Kidney glomerular epithelial cell (primary cell): ENCODE results near the gene CACNG4.
"Not testable (repeated sequence)": the region's sequence is repeated elsewhere in the genome, so short reads cannot be mapped to it uniquely, and the experiment has no call there.

Experiments used
- DNase-seq: peaks from one replicate; lab custom pipeline; 2025; lab: John Stamatoyannopoulos, UW

Gene CACNG4

DNA sequence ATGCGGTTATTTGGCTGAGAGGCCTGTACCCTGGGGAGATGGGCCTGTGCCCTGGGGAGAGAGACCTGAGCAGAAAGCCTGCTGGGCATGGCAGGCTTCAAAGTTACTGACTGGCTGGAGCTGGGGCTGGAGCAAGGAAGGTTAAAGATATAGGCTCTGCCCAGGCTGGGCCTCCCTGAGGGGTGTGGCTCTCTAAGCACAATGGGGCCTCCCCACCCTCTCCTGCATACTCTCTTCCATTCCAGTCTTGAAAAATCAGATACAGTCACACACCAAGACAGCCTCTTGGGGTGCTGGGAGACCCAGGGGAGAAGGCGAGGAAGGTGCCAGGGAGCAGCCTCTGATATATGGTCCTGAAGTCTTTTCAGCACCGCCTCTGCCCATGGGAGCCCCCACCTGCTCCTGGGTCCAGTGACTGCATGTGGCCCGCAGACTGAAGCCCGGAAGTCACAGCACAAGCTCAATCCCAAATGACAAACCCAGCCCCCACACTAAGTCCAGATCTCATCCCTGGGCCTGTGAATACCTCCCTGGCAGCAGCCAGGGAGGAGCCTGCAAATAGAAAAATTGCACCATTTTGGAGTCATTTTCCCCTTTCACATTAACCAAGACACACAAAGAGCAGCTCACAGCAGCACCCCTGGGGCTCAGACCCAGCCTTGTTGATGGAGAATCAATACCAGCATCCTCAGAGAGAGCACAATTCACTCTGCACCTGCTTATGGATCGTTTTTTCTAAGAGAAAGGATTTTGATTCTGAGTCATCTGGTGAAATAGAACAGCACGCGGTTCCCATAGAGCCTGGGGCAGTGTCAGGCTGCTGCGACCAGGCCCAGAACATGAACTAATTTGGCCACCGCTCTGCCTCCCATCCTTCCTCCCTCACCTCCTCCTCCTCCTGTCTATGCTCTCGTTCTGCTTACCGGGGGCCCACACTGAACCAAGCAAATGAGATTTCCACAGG is 54.2 kb downstream of the CACNG4 start:
- DNase-seq, result no peak

- DNase-seq, result no peak
These were observed 55.3 kb downstream of the CACNG4 start for GRCh38 chr17:67019809-67020208.

GRCh38 chr17:67020293-67020766 is 55.8 kb downstream of the CACNG4 start:
- DNase-seq, result no peak

DNA sequence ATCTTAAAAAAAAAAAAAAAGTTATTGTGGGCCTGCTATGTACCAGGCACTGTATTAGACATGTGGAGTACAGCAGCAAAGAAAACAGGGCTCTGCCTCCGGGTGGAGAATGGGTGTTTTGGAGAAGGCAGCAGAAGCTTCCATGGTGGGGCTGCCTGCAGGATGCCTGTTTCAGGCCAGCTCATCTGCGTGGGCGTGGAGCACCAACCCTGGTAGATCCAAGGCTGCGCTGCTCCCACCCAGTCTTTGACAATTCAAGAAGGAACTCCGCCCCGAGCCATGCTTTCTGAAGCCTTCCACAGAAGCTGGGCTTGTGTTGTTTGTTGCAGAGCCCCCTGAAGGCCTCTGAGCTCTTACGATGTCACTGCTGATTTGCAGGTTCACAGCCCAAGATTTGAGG is 56.7 kb downstream of the CACNG4 start:
- DNase-seq, result no peak

DNA sequence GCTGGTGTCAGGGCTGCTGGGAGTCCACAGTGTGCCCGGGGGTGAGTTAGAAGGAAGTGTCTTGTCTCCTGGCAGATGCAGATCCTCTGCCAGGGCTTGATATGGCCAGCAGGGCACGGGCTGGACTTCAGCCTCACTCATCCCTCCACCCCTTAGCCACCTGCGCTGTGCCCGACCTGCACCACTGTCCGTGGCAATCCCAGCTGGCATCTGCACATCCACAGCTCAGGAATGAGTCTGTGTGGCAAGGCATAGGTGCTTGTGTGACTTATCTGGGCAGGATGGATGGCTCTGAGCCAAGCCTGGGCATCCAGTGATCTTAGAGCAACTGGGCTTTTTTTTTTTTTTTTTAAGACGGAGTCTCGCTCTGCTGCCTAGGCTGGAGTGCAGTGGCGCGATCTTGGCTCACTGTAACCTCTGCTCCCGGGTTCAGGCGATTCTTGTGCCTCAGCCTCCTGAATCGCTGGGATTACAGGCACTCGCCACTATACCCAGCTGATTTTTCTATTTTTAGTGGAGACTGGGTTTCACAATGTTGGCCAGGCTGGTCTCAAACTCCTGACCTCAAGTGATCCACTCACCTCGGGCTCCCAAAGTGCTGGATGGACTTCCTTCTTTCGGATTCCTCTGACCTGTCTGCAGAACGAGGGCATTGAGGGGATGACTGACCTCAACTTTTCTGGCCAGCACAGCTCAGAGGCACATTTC is 57.4 kb downstream of the CACNG4 start:
- DNase-seq, result no peak

GRCh38 chr17:67022451-67022810 is 57.9 kb downstream of the CACNG4 start:
- DNase-seq, result no peak

- DNase-seq, result no peak
These were observed 60.2 kb downstream of the CACNG4 start for GRCh38 chr17:67024736-67025135.

GRCh38 chr17:67025216-67025792 is 60.8 kb downstream of the CACNG4 start:
- no peak for DNase-seq

- no peak for DNase-seq
These were observed 61.8 kb downstream of the CACNG4 start for GRCh38 chr17:67026341-67026740.

DNA sequence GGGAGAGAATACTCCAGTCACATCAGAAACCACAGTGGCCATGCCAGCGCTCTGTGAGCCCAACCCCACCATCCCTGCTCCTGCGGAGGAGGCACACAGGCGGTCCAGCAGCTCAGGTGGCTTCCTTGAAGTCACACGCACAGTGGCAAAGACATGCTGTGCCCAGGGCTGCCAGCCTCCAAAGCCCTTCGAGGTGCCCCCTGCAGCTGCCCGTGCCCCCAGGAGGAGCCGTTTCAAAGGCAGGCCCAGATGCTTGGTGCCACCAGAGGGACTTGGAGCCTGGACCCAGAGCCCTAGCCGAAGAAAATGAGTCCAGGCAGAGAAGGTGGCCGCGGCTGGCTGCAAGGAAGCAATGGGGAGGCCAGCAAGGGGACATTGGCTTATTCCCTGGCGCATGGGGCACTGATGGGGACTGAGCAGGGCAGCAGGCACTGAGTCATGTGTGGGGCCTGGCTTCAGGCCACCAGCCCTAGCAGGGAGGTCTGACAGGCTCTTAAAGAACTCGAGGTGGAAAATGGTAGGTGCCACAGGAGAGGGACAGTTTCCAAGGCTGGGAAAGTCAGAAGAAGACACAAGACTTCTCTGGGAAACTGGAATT is 62.6 kb downstream of the CACNG4 start:
- no peak for DNase-seq

- DNase-seq, result no peak
These were observed 66.1 kb downstream of the CACNG4 start for GRCh38 chr17:67030641-67031040.

GRCh38 chr17:67032382-67032781 is 67.9 kb downstream of the CACNG4 start:
- no peak for DNase-seq

DNA sequence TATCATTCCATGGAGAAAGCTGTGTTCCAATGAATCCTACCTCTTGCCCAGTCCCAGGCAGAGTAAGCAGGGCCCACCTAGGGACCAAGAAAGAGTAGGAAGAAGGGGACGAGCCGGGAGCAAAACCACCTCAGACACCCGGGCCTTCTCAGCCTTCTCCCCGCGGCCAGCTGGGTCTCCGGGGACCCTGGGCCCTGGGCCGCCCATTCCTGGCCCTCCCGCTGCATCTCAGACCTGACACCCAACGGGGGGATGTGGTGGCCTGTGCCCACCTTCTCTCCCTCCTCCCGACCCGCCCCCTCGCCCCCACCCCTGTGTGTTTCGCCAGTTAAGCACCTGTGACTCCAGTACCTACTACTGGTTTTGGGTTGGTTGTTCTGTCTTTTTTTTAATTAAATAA is 68.5 kb downstream of the CACNG4 start:
- DNase-seq, result no peak

- no peak for DNase-seq
These were observed 69.1 kb downstream of the CACNG4 start for GRCh38 chr17:67033613-67034012.

DNA sequence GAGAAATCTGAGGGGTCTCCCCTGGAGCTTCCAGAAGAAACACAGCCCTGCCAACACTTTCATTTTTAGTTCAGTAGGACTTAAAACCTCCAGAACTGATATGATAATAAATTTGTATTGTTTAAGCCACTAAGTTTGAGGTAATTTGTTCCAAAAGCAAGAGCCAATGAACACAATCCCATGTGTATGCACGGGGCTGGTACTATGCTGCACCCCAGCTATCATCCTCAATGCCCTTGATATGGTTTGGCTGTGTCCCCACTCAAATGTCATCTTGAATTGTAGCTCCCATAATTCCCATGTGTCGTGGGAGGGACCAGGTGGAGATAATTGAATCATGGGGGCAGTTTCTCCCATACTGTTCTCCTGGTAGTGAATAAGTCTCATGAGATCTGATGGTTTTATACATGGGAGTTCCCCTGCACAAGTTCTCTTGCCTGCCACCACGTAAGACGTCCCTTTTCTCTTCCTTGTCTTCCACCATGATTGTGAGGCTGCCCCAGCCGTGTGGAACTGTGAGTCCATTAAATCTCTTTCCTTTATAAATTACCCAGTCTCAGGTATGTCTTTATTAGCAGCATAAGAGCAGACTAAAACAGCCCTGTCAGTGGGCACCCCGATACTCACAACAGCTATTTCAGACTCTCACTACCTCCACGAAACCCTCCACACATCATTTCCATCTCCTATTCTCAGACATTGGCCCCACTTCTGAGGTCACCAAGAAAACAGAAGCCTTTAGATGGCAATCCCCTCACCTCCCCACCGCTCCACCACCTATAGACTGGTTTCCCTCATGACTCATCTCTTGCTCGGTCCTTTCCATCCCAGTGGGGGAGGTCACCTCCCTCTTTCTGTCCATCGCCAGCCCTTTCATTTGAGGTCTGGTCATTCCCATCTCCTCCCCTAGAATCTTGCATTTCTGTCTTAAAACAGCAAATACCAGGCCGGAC is 70.9 kb downstream of the CACNG4 start:
- no peak for DNase-seq

- no peak for DNase-seq
These were observed 74.4 kb downstream of the CACNG4 start for GRCh38 chr17:67038861-67039365.

GRCh38 chr17:67040652-67041051 is 76.1 kb downstream of the CACNG4 start:
- DNase-seq, result no peak

- not testable (repeated sequence) for DNase-seq
These were observed 76.6 kb downstream of the CACNG4 start for GRCh38 chr17:67041119-67041518.

GRCh38 chr17:67041531-67041930 is 77.0 kb downstream of the CACNG4 start:
- DNase-seq, result no peak

DNA sequence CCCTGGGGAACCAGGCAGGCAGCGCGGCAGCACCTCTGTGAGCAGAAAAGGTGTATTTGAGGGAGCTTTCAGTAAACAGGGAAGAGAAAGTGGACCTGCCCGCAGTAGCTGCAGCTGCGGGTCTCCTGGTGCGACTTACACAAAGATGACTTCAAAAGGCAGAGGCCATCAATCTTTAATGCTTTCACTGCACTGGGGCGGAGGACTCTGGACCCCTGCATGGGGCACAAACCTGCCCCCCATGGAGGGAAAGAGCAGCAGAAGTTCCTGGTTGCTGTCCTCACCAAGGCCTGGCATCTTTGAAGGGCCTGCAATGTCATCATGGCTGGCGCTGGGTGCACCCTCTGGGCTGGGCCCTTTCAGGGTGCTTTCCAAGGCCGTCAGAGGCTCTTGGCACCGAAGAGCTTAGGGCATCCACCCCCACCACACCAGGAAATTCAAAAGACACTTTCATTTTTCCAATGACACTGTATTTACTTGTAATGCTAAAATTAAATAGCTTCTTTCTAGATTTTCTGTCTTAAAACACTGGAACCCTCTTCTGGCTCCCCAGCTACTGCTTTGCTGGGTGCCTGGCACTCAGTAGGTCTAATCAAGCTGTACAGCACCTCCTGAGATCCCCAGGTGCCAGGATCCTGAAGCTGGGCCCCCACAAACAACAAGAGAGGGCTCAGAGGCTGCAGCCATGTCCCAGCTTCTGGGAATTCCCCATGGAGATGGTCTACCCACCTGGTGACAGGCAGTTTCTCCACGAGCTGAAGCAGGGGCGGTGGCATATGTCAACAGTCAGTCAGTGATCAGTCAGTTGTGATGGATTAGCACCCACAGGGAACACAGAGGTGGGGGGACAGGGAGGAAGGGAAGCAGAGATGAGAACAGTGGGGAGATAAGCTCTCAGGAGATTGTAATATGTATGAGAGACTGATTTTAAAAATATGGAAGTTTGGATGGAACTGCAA is 77.7 kb downstream of the CACNG4 start:
- no peak for DNase-seq
